Keratinocyte (primary cell): ENCODE results near the gene PODN. TPM values are rescaled to one million over a fixed set of nuclear protein-coding genes. Genes with fewer than 3 reads are reported as not detected.

Experiments
- DNase-seq: peaks from one replicate; pipeline ENCODE4 v3.0.0-alpha.2; 2011; ENCODE audit warnings: low read depth, missing footprints, low spot score
- FAIRE-seq: peaks from 2 replicates; lab custom pipeline; 2011; peaks lifted over from hg19 to GRCh38; lab: Jason Lieb, UNC
- H2AFZ ChIP-seq: 2 replicates; pipeline ENCODE4 v1.6.0; 2012; ENCODE audit warnings: low read length, control low read depth, inconsistent platforms; ENCODE audit not compliant: control insufficient read depth
- H3K27ac ChIP-seq: 2 replicates; pipeline ENCODE4 v1.5.1; 2011; ENCODE audit warnings: low read length; ENCODE audit not compliant: control insufficient read depth, insufficient read depth
- H3K27me3 ChIP-seq: 3 replicates; pipeline ENCODE4 v1.6.0; 2011; ENCODE audit warnings: low read length; ENCODE audit not compliant: control insufficient read depth, insufficient read depth; ENCODE audit errors: extremely low read depth
- H3K36me3 ChIP-seq, 2 experiments: 2 replicates in 1 of 2; 3 replicates in 1 of 2; pipeline ENCODE4 v1.5.1; 2011; ENCODE audit warnings: low read length in 2 of 2, mild to moderate bottlenecking in 1 of 2; ENCODE audit not compliant: control insufficient read depth in 2 of 2, insufficient read depth in 2 of 2; ENCODE audit errors: extremely low read depth in 1 of 2
- H3K4me1 ChIP-seq: 3 replicates; pipeline ENCODE4 v1.5.1; 2011; ENCODE audit warnings: low read length; ENCODE audit not compliant: control insufficient read depth, insufficient read depth; ENCODE audit errors: extremely low read depth
- H3K4me2 ChIP-seq: 3 replicates; pipeline ENCODE4 v1.6.0; 2011; ENCODE audit warnings: low read depth, low read length; ENCODE audit not compliant: control insufficient read depth, insufficient read depth; ENCODE audit errors: extremely low read depth
- H3K4me3 ChIP-seq, 3 experiments: fragments of 200-600 bp in 1 of 3; sonication (generic) in 1 of 3; 2 replicates in 2 of 3; 3 replicates in 1 of 3; pipeline ENCODE4 v1.5.1; 2011 to 2016; ENCODE audit warnings: low read length in 3 of 3, mild to moderate bottlenecking in 3 of 3, control low read depth in 2 of 3, inconsistent platforms in 1 of 3, low read depth in 1 of 3, mixed read lengths in 1 of 3, mixed run types in 1 of 3, moderate library complexity in 1 of 3; ENCODE audit not compliant: control insufficient read depth in 2 of 3, insufficient read depth in 2 of 3; ENCODE audit errors: extremely low read depth in 1 of 3
- H3K79me2 ChIP-seq: 2 replicates; pipeline ENCODE4 v1.6.0; 2012; ENCODE audit warnings: low read length; ENCODE audit not compliant: control insufficient read depth, insufficient read depth
- H3K9ac ChIP-seq: 3 replicates; pipeline ENCODE4 v1.6.0; 2011; ENCODE audit warnings: low read length; ENCODE audit not compliant: control insufficient read depth, insufficient read depth; ENCODE audit errors: extremely low read depth
- H3K9me1 ChIP-seq: 3 replicates; pipeline ENCODE4 v1.6.0; 2011; ENCODE audit warnings: low read length; ENCODE audit not compliant: control insufficient read depth, insufficient read depth; ENCODE audit errors: extremely low read depth
- H3K9me3 ChIP-seq: 2 replicates; pipeline ENCODE4 v1.5.1; 2012; ENCODE audit warnings: low read depth, low read length; ENCODE audit not compliant: control insufficient read depth
- H4K20me1 ChIP-seq: 3 replicates; pipeline ENCODE4 v1.6.0; 2011; ENCODE audit warnings: low read length; ENCODE audit not compliant: control insufficient read depth, insufficient read depth; ENCODE audit errors: extremely low read depth
- EZH2 ChIP-seq: IDR thresholded peaks from one replicate; pipeline ENCODE4 v1.6.1; 2012; ENCODE audit warnings: inconsistent platforms, mild to moderate bottlenecking, low read length, moderate library complexity
- dilution Hi-C: fragments of 300-500 bp; cut with MboI; formaldehyde crosslinking; loops from one replicate; pipeline ENCODE4 v1.7.0; 2020; ENCODE audit warnings: low sequenced_read_pairs; ENCODE audit not compliant: extremely low pct_ligation_motif_present
- polyA minus RNA-seq, 3 experiments: library from RNA; depleted of rRNA, polyadenylated mRNA; stranded (reverse); fragments of >200 nt; gene quantifications; 1 replicate in 1 of 3; 2 replicates in 1 of 3; 3 replicates in 1 of 3; pipeline ENCODE4 v1.2.3, GENCODE V29; 2011
- polyA plus RNA-seq, 5 experiments: library from polyadenylated mRNA; depleted of rRNA in 3 of 5; stranded (reverse) in 3 of 5; stranded (forward) in 1 of 5; unstranded in 1 of 5; fragments of >200 nt; gene quantifications; 1 replicate in 1 of 5; 2 replicates in 3 of 5; 3 replicates in 1 of 5; pipeline versions ENCODE4 v1.2.1 to v1.2.3, GENCODE V29; 2011 to 2012; ENCODE audit warnings: missing spikeins in 2 of 5, low read depth in 1 of 5, low replicate concordance in 1 of 5
- TF ChIP-seq, protein P1 (sequence below), 3 experiments: IDR thresholded peaks in 1 of 3; conservative IDR thresholded peaks in 1 of 3; optimal IDR thresholded peaks in 1 of 3; 2 replicates in 2 of 3; 3 replicates in 1 of 3; pipeline versions ENCODE3 to v1.5.1; 2011; ENCODE audit warnings: low read length in 3 of 3, mild to moderate bottlenecking in 3 of 3, moderate library complexity in 2 of 3, control low read depth in 1 of 3, inconsistent platforms in 1 of 3; ENCODE audit not compliant: insufficient read depth in 2 of 3; ENCODE audit errors: extremely low read depth in 1 of 3

PODN gene, protein sequence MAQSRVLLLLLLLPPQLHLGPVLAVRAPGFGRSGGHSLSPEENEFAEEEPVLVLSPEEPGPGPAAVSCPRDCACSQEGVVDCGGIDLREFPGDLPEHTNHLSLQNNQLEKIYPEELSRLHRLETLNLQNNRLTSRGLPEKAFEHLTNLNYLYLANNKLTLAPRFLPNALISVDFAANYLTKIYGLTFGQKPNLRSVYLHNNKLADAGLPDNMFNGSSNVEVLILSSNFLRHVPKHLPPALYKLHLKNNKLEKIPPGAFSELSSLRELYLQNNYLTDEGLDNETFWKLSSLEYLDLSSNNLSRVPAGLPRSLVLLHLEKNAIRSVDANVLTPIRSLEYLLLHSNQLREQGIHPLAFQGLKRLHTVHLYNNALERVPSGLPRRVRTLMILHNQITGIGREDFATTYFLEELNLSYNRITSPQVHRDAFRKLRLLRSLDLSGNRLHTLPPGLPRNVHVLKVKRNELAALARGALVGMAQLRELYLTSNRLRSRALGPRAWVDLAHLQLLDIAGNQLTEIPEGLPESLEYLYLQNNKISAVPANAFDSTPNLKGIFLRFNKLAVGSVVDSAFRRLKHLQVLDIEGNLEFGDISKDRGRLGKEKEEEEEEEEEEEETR
- not detected in 3 replicates for polyA plus RNA-seq
- not detected for polyA plus RNA-seq (2011; ENCODE audit: low read depth)
- polyA plus RNA-seq (2011; cell fraction: cytosol; rRNA removed) = not detected in 2 replicates
- not detected in 2 replicates for polyA plus RNA-seq (2011; cell fraction: nucleus; rRNA removed)
- polyA plus RNA-seq (2012; ENCODE audit: low replicate concordance) = not detected in 2 replicates
- not detected in 3 replicates for polyA minus RNA-seq
- not detected for polyA minus RNA-seq (2011; cell fraction: cytosol; rRNA and poly(A)+ RNA removed)
- not detected in 2 replicates for polyA minus RNA-seq (2011; cell fraction: nucleus; rRNA and poly(A)+ RNA removed)

DNA sequence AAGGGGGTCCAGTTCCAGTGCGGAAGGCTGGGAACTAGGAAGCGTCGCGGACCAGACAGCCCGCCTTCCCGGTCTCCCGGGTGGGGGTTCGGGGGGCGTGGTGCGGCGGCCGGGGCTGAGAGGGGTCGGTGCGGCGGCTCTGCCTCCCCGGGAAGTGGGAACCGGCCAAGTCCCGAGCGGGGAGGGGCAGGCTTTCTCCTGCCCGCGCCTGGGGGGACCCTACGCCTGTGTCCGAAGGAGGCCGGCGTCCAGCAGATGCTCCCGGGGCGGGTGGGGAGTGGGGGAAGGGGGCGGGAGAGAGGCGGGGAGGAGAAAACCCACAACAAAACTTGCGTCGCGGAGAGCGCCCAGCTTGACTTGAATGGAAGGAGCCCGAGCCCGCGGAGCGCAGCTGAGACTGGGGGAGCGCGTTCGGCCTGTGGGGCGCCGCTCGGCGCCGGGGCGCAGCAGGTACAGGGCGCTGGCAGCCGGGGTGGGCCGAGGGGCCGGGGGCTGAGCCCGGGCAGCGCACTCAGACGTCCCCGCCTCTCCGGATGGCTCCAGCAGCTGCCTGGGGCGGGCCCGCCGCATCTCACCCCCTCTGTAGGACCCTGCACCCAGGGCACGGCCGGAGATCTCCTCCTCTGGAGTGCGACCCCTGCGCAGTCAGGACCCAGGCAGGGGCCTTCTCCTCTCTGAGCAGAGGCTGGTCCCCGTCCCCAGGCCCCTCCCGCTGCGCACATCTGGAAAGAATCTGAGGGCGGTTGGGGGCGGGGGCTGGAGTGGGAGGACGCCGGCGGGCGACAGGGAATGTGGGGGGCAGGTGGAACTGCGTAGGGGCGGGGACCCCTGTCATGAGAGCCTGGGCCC lies at the start of gene PODN:
Gene PODN (plus strand): TSS at position 355 of the 849 bp plus-strand sequence. CDS start 7,643 bp downstream, outside the sequence.
- Histone ChIP-seq H3K9me3 (no peaks in the 10 kb centered on the region), H3K36me3 (no peaks in the 10 kb centered on the region), H3K27me3 (peaks cover 53% of the 10 kb centered on the region), H3K9ac (no peak within 1 kb of the TSS), H2AFZ (no peak within 1 kb of the TSS), H3K9me1 (no peaks in the 10 kb centered on the region), H3K4me1 (no peaks in the 10 kb centered on the region), H3K4me3 (no peak within 1 kb of the TSS), H3K27ac (no peak within 1 kb of the TSS), H3K4me2 (no peak within 1 kb of the TSS), H3K79me2 (no peaks in the 10 kb centered on the region), H4K20me1 (no peaks in the 10 kb centered on the region)
- DNase-seq = no peak
- TF ChIP-seq, protein P1, sequence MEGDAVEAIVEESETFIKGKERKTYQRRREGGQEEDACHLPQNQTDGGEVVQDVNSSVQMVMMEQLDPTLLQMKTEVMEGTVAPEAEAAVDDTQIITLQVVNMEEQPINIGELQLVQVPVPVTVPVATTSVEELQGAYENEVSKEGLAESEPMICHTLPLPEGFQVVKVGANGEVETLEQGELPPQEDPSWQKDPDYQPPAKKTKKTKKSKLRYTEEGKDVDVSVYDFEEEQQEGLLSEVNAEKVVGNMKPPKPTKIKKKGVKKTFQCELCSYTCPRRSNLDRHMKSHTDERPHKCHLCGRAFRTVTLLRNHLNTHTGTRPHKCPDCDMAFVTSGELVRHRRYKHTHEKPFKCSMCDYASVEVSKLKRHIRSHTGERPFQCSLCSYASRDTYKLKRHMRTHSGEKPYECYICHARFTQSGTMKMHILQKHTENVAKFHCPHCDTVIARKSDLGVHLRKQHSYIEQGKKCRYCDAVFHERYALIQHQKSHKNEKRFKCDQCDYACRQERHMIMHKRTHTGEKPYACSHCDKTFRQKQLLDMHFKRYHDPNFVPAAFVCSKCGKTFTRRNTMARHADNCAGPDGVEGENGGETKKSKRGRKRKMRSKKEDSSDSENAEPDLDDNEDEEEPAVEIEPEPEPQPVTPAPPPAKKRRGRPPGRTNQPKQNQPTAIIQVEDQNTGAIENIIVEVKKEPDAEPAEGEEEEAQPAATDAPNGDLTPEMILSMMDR (optimal IDR thresholded peaks at IDR 0.05 in 1 of 3, IDR thresholded peaks at IDR 0.05 in 1 of 3, conservative IDR thresholded peaks at IDR 0.05 in 1 of 3; ENCODE audit: extremely low read depth in 1 of 3, insufficient read depth in 2 of 3, low read length in 3 of 3) = no peak
- TF ChIP-seq EZH2 = no peak
- no peak for FAIRE-seq
- dilution Hi-C loops = no loop called here

DNA sequence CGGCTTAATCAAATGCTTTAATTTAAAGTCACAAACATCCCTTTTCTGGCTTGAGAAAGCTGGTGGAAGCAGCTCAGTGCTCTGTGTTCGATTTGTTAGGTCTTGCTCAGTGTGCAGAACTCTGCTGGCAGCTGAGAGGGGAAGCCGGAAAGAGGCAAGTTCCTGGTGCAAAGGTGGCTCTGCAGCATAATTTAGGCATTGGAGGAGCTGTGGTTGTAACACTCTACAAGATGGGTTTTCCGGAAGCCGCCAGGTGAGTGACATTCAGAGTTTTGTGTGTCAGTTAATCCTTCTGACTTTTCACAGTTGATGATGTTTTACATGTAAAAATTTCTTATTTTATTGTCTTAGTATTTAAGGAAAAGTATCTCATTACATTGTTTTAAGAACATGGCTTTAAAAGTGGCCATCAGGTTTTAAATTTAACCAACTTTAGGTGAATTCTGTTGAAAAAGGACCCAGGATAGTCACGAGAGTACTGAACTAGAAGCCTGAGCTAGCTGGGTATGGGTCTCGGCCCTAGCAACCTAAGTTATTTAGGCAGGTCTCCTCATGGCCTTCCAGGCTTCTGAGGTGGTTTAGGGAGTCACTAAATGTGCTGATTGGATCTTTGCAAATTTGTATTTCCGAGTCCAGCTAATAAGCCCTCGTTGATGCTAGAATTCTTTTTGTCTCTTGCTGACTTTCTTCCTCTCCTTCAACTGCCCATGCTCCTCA lies 47.1 kb upstream of the PODN start:
- peak overlapping the region; percentile 89 for H2AFZ ChIP-seq
- H3K4me3 ChIP-seq = peak overlapping the region; percentile 52 to 93 (median 89)
- peak overlapping the region; percentile 83 for H3K4me2 ChIP-seq
- peak overlapping the region; percentile 49 for H3K27ac ChIP-seq
- TF ChIP-seq EZH2 = no peak
- TF ChIP-seq, protein P1 (optimal IDR thresholded peaks at IDR 0.05 in 1 of 3, IDR thresholded peaks at IDR 0.05 in 1 of 3, conservative IDR thresholded peaks at IDR 0.05 in 1 of 3; ENCODE audit: extremely low read depth in 1 of 3, insufficient read depth in 2 of 3, low read length in 3 of 3) = no peak
- no peaks in the 10 kb centered on the region for H3K36me3 ChIP-seq
- no peaks in the 10 kb centered on the region for H3K27me3 ChIP-seq
- H3K9me3 ChIP-seq = no peaks in the 10 kb centered on the region
- H3K9me1 ChIP-seq = no peaks in the 10 kb centered on the region
- H4K20me1 ChIP-seq = no peaks in the 10 kb centered on the region
- H3K4me1 ChIP-seq = peaks cover 14% of the 10 kb centered on the region
- peak; percentile 75 for DNase-seq
- FAIRE-seq = peak; percentile 84
- dilution Hi-C loops = no loop called here
- peaks cover 7% of the 10 kb centered on the region for H3K79me2 ChIP-seq
- H3K9ac ChIP-seq = peak overlapping the region; percentile 68
